Activated CD8-positive, alpha-beta memory T cell treated with anti-CD3 and anti-CD28 coated beads for 24 hours (primary cell): Measurements from ENCODE around the gene ZBTB33.

Experiments used
- DNase-seq: peaks from one replicate; pipeline ENCODE4 v3.0.0-alpha.2; 2020

ZBTB33 gene

GRCh38 chrX:120269373-120270035 is 18.9 kb downstream of the ZBTB33 start:
- no peak for DNase-seq

GRCh38 chrX:120270567-120270966 is 20.0 kb downstream of the ZBTB33 start:
- no peak for DNase-seq

- no peak for DNase-seq
These were observed 20.6 kb downstream of the ZBTB33 start for GRCh38 chrX:120271218-120271617.

DNA sequence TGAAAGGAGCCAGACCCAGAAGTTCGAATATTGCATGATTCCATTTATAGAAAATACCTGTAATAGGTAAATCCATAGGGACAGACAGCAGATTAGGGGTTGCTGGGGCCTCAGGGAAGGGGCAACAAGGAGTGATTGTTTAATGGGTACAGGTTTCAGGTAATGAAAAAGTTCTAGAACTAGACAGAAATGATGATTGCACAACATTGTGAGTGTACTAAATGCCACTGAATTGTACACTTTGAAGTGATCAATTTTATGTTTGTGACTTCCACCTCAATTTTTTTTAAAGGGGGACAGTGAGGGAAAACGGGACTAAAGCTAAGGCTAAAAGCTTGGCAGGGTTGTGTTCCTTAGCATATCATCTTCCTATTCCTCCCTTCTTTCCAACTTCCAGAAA is 23.5 kb downstream of the ZBTB33 start:
- DNase-seq = no peak

GRCh38 chrX:120274958-120275357 is 24.3 kb downstream of the ZBTB33 start:
- no peak for DNase-seq

DNA sequence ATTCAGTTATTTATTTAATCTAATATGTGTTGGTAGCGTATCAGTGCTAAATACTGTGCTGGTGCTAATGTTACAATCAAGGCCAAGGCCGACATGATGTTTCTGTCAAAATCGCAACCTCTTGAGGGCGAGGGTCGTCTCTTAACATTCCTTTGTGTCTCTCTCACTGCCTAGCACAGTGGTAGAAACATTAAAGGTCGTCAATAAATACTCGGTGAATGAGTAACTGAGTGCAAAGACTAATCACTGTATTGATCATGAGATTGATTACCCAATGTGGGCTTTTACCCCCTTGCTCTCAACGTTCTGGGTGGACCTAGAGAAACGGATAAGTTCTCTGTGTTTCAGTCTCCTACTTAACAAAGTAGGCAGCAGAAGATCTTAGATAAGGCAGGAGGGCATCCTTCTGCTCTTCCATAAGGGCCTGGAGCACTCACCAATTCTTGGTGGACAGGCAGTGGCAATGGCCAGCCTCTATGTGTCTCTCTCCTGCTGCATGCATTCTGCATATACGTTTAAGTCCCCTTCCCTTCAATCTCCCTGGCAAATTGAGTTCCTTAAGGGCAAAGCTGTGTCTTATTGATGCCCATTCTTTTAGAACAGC is 30.5 kb downstream of the ZBTB33 start:
- DNase-seq = no peak

DNA sequence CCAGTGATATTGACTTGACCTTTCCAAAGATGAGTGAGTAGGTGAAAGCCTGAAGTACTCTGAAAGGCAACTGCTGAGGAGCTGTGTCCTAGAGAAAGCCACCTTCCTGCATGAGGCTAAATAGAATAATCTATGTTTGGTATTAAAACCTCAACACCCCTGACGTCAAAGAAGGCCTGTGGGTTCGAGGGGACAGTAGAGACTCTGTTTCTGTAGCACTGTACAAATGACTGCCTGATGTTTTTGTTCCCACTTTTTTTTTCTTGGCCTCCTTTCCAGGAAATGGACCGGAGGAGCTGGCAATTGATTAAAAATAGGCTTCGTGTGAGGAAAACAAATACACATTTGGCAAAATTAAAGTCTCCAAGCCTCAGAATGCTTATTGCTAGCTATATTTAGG is 31.1 kb downstream of the ZBTB33 start:
- DNase-seq = no peak

DNA sequence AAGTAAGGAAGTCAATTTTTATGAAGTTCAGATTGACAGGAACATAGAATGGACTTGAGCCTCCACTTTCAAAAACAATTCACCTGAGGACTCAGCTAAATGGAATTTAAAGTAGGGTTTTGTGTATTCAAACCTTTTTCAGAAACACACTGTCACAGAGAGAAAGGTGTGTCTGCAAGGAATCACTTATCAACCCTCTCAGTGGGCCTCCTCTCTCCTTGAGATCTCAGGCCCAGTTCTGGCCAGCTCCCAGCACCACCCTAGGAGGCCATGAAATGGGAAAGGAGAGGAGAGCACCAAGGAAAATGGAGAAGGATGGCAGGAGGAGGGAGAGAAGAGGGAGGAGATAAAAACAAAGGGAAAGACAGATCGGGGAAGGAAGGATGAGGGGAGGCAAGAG is 32.1 kb downstream of the ZBTB33 start:
- DNase-seq = no peak

DNA sequence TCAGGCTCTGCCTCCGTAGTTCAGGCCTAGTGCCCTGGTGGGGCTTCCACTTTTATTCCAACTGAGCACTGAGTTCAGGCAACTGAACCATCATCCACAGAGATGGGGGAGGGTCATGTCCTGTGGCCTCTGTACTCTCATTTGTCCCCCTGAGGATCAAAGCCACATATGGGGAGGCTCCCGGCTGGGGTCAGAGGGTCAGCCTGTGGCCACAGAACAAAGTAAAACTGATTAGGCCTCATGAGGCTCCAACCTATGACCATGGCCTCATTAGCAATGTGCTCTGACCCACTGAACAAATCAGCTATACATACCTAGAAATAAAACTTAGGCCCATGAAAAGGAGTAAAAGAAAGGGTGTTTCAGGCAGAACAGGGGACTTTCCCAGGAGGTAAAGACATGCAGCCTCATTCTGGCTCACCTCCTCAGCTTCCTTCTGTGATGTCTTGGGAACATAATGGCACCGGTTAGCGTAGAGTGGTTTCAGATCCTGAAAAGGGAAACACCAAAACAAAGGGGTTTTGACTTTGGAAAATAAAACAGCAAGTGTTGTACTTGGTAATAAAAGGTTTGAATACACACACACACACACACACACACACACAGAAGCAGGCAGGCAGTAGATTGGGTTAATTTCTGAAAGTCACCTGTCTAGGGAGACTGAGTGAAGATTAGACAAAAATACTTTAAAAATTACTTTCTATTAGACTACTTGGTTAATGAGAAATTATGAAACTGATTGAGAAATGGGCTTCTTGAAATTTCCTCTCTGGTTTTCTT is 36.3 kb downstream of the ZBTB33 start:
- DNase-seq = no peak

GRCh38 chrX:120287513-120288112 is 37.0 kb downstream of the ZBTB33 start:
- DNase-seq = no peak

GRCh38 chrX:120290107-120290506 is 39.5 kb downstream of the ZBTB33 start:
- no peak for DNase-seq

DNA sequence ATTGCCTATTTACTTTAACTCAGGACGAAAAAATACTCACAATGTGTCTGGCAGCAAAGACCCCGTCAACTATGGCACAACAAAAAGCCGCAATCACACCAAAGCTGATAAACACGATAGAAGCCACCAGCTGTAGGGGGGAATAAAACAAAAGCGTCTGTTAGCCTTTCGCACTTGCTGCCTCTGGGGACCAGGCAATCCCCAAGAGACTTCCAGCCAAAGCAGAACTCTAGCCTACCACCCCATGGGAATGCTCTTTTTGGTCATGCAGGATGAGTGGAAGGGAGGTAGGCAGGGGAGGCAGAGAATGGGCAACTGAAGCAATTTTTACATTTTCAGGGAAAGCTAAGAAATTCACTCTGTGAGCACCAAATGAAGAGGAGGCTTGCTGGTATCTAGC is 40.6 kb downstream of the ZBTB33 start:
- no peak for DNase-seq

DNA sequence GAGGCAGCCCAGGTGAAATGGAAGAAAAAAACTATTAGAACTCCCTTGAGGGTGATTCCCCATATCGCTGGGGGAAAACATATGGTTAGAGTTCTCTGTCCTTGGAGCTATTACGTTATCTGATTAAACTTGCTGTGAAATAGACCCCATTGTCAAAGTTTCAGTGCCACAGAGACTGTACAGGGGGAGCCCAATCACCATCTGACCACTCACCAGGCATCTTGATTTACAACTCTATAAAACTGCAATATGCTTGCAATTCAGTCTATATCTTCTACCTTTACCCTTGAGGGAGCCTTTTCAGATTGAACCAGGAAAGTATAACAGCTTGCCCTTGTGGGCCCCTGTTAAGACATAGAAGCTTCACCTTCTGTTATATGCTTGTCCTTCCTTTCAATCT is 42.4 kb downstream of the ZBTB33 start:
- DNase-seq = no peak

DNA sequence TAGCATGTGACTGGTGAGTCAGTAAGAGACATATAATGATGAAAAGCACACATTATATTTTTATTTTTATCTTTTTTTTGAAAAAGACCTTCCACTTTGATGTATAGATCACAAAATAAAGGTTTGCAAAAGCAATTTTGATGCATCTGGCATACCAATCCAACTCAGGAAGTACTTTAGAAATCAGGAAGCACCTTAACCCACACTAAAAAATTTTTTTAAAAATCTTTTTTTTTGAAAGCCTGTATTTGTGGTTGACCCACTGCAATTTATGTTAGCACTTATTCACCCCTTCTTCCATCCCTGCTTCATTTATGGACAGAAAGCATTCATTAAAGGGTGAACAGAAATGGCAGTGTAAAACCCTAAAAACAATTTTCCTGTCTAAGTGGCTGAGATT is 44.0 kb downstream of the ZBTB33 start:
- no peak for DNase-seq

- DNase-seq = no peak
These were observed 47.3 kb downstream of the ZBTB33 start for GRCh38 chrX:120297923-120298322.

- DNase-seq = no peak
These were observed 49.3 kb downstream of the ZBTB33 start for GRCh38 chrX:120299928-120300327.

GRCh38 chrX:120301497-120301896 is 50.9 kb downstream of the ZBTB33 start:
- no peak for DNase-seq

DNA sequence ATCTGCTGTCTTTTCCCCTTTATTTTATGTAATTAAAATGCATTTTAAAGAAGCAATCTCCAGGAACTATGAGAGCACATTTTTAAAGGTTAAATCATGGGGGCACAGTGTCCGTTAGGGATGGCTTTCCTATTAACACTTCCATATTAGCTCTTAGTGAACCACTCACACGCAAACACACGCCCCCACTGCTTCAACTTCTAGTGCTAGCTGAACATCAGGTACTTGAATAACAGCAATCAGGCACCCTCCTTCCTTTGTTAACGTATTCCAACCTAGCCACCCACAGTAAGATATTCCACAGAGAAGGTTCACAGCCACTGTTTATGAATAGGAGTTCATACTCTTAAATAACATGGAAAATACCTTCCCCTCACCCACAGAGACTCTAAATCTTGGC is 51.3 kb downstream of the ZBTB33 start:
- no peak for DNase-seq

DNA sequence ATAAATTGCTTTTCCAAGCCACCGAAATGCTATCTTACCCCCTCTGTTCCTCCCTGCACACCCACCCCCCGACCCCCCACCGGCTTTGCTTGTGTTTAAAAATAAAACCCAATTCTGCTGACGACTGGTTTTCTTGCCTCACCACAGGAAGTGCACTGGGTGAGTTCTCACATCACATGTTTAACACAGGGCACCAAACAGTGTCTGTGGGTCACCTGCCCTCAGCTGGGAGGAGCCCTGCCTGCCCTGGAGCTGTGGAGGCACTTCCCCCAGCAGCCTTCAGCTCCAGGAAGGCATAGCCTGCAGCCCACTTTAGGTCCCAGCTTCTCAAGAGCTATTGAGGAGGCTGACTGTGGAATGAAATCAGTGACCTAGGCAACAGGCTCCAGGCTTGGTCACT is 51.8 kb downstream of the ZBTB33 start:
- no peak for DNase-seq

DNA sequence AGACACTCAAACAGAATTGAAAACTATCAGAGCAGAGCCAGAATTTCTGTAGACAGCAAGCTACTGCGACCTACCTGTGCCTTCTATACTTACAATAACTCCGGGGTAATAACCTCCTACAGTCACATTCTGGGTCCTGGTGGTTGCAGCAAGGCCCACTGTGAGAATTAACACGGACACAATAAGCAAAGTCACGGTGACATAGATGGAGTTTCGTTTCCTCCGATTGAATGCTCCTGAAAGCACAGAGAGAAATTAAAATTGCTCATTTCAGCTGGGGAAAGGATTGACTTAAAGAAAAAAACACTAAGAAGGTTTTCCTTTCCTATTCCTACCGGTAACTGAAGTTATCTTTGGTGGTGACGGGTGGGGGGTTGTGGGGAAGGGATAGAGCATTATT is 53.6 kb downstream of the ZBTB33 start:
- no peak for DNase-seq

GRCh38 chrX:120305531-120306141 is 55.0 kb downstream of the ZBTB33 start:
- DNase-seq = no peak

DNA sequence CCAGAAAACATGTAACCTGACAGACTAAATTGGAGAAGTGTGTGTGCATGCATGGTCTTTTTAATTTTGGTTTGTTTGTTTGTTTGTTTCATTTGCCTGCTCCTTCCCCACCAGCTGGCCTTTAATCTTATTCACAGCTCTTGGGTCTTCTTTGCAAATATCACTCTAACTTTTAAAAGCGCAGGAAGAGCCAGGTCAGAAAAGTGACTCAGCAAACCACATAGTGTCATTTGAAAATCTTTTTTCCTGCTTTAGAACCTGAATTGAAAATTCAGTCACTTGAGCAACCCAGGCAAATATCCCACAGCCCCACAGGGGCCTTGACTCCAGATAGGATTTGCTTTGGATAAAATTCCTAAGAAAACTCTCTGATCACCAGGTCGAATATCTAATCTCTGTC is 56.0 kb downstream of the ZBTB33 start:
- no peak for DNase-seq
